Panc1 (cell line): ENCODE data around the gene NUP188. TPM values are rescaled to one million over a fixed set of nuclear protein-coding genes. Genes with fewer than 3 reads are reported as not detected.

Experiments
- ATAC-seq: fragments of 200-7000 bp; cut with Tn5 transposase; 2 replicates; pipeline ENCODE4 v1.9.1; 2020; ENCODE audit warnings: mild to moderate bottlenecking, moderate library complexity
- BruUV-seq: library from RNA; stranded (reverse); fragments of 400-500 nt; replicated peaks from 2 replicates; lab custom pipeline; 2021; lab: Mats Ljungman, UMichigan
- CTCF ChIA-PET: fragments of 300-600 bp; sonication (Branson Sonifier 250); formaldehyde crosslinking; loops from one replicate; lab custom pipeline; 2022; ENCODE audit warnings: antibody characterized with exemption; lab: Charles Lee
- POLR2A ChIA-PET: fragments of 300-600 bp; sonication (Branson Sonifier 250); formaldehyde crosslinking; loops from one replicate; lab custom pipeline; 2022; ENCODE audit warnings: antibody characterized with exemption; lab: Charles Lee
- DNase-seq: peaks from one replicate; pipeline ENCODE4 v3.0.0-alpha.2; 2010; ENCODE audit warnings: low read depth, low spot score
- H3K27ac ChIP-seq: 2 replicates; pipeline ENCODE4 v1.5.1; 2011; ENCODE audit warnings: mild to moderate bottlenecking, low read length, inconsistent platforms
- H3K27me3 ChIP-seq: fragments of 200-500 bp; sonication (Bioruptor generic); 2 replicates; pipeline ENCODE4 v1.6.0; 2014; ENCODE audit warnings: low read length, inconsistent platforms; ENCODE audit not compliant: control insufficient read depth, insufficient read depth
- H3K36me3 ChIP-seq: fragments of 200-500 bp; sonication (Bioruptor generic); 2 replicates; pipeline ENCODE4 v1.5.1; 2014; ENCODE audit warnings: inconsistent platforms, mild to moderate bottlenecking, low read length, moderate library complexity; ENCODE audit not compliant: control insufficient read depth, insufficient read depth
- H3K4me1 ChIP-seq: 2 replicates; pipeline ENCODE4 v1.5.1; 2011; ENCODE audit warnings: inconsistent platforms, mild to moderate bottlenecking, low read length, moderate library complexity; ENCODE audit not compliant: control insufficient read depth, insufficient read depth
- H3K4me3 ChIP-seq, 2 experiments: 2 replicates each; pipeline ENCODE4 v1.5.1; 2011 to 2012; ENCODE audit warnings: low read depth in 2 of 2, low read length in 2 of 2, mild to moderate bottlenecking in 2 of 2, inconsistent platforms in 1 of 2, moderate library complexity in 1 of 2
- H3K9me3 ChIP-seq: fragments of 200-500 bp; sonication (Bioruptor generic); 2 replicates; pipeline ENCODE4 v1.5.1; 2014; ENCODE audit warnings: low read depth, mild to moderate bottlenecking, inconsistent platforms, low read length, moderate library complexity; ENCODE audit not compliant: control insufficient read depth, insufficient read depth
- CTCF ChIP-seq: fragments of 450-650 bp; IDR thresholded peaks from 2 replicates; pipeline ENCODE4 v1.5.1; 2017; ENCODE audit warnings: mild to moderate bottlenecking
- POLR2AphosphoS5 ChIP-seq: IDR thresholded peaks from 2 replicates; pipeline ENCODE4 v1.6.1; 2012; ENCODE audit warnings: mild to moderate bottlenecking, low read depth, low read length, moderate library complexity
- REST ChIP-seq, 2 experiments: IDR thresholded peaks; 2 replicates each; pipeline ENCODE4 v1.6.1; 2011 to 2012; ENCODE audit warnings: low read depth in 2 of 2, control low read depth in 1 of 2, low read length in 1 of 2, mild to moderate bottlenecking in 1 of 2, moderate library complexity in 1 of 2; ENCODE audit not compliant: insufficient read depth in 1 of 2
- SIN3A ChIP-seq: IDR thresholded peaks from 2 replicates; pipeline ENCODE4 v1.6.1; 2012; ENCODE audit warnings: low read depth, mild to moderate bottlenecking, low read length, moderate library complexity, borderline replicate concordance; ENCODE audit not compliant: insufficient read depth
- TCF7L2 ChIP-seq: IDR thresholded peaks from 2 replicates; pipeline ENCODE4 v1.6.1; 2011; ENCODE audit warnings: mild to moderate bottlenecking, low read depth, low read length, inconsistent platforms
- in situ Hi-C: cut with HindIII; loops from 2 replicates; pipeline ENCODE4 v1.10.0; 2016; ENCODE audit warnings: low sequenced_read_pairs, low pct_unique_long_range_greater_than_20kb
- intact Hi-C: fragments of 100-400 bp; cut with micrococcal nuclease; formaldehyde crosslinking; loops from one replicate; pipeline ENCODE4 v1.10.0; 2022; ENCODE audit not compliant: unreplicated experiment
- total RNA-seq: library from RNA; stranded (reverse); gene quantifications from one replicate; pipeline ENCODE4 v1.2.1, GENCODE V29; 2021; ENCODE audit not compliant: unreplicated experiment

NUP188 gene
- total RNA-seq, 1 experiment from 2014 or later: 69.9 TPM

GRCh38 chr9:128969491-128969890 is 22.0 kb downstream of the NUP188 start:
- in situ Hi-C loops: no loop called here
- BruUV-seq: no TSS peak
- no peak overlapping the region for H3K4me3 ChIP-seq
- ChIA-PET CTCF (no interaction called here), POLR2A (no interaction called here)
- intact Hi-C loops: no loop called here
- H3K4me1 ChIP-seq: no peaks in the 10 kb centered on the region
- no peak overlapping the region for H3K27ac ChIP-seq
- TF ChIP-seq POLR2AphosphoS5 (no peak), TCF7L2 (no peak), REST (IDR thresholded peaks at IDR 0.05; ENCODE audit: insufficient read depth in 1 of 2, low read depth in 2 of 2, low read length in 1 of 2) (no peak), CTCF (no peak), SIN3A (no peak)
- H3K36me3 ChIP-seq: peaks cover 5% of the 10 kb centered on the region; the same call in 1 of the 2 replicates
- DNase-seq (no peak), ATAC-seq (no peak)
- no peaks in the 10 kb centered on the region for H3K27me3 ChIP-seq
- no peaks in the 10 kb centered on the region for H3K9me3 ChIP-seq

GRCh38 chr9:128972956-128973355 is 25.5 kb downstream of the NUP188 start:
- ATAC-seq: no peak; the same call in 1 of the 2 replicates
- BruUV-seq: no TSS peak

More at GRCh38 chr9:128972956-128973355, 25.5 kb downstream of the NUP188 start:
- no peaks in the 10 kb centered on the region for H3K9me3 ChIP-seq
- peak; percentile 2 for DNase-seq
- H3K27me3 ChIP-seq: no peaks in the 10 kb centered on the region
- no peak overlapping the region for H3K4me3 ChIP-seq
- ChIA-PET POLR2A (no interaction called here), CTCF (no interaction called here)
- in situ Hi-C loops: no loop called here
- H3K27ac ChIP-seq: no peak overlapping the region
- peaks cover 3% of the 10 kb centered on the region; the same call in 1 of the 2 replicates for H3K36me3 ChIP-seq
- intact Hi-C loops: no loop called here
- TF ChIP-seq CTCF: no peak
- no peak for TF ChIP-seq REST (IDR thresholded peaks at IDR 0.05; ENCODE audit: insufficient read depth in 1 of 2, low read depth in 2 of 2, low read length in 1 of 2)
- TF ChIP-seq SIN3A: no peak
- TF ChIP-seq POLR2AphosphoS5: no peak
- TF ChIP-seq TCF7L2: no peak
- H3K4me1 ChIP-seq: no peaks in the 10 kb centered on the region
